Thymus (tissue), 11 donors: Measurements from ENCODE around the gene CMTR2. TPM values are rescaled to one million over a fixed set of nuclear protein-coding genes. Genes with fewer than 3 reads are reported as not detected.

ENCODE experiments used
- DNase-seq, 9 donors: peaks; one replicate each; pipeline ENCODE4 v3.0.0-alpha.2; 2013; ENCODE audit warnings: low spot score in 9 of 9, low read depth in 6 of 9, missing footprints in 1 of 9
- H3K27ac ChIP-seq, 2 donors: one replicate each; pipeline ENCODE4 v1.5.1; 2013; ENCODE audit warnings: control low read depth in 1 of 2, low read depth in 1 of 2, low read length in 1 of 2, mild to moderate bottlenecking in 1 of 2, moderate library complexity in 1 of 2
- H3K27me3 ChIP-seq, 2 donors: one replicate each; pipeline ENCODE4 v1.5.1; 2013; ENCODE audit warnings: low read length in 1 of 2; ENCODE audit not compliant: control insufficient read depth in 2 of 2, insufficient read depth in 1 of 2
- H3K36me3 ChIP-seq, 2 donors: one replicate each; pipeline ENCODE4 v1.5.1; 2013; ENCODE audit warnings: low read length in 1 of 2, mild to moderate bottlenecking in 1 of 2, moderate library complexity in 1 of 2; ENCODE audit not compliant: control insufficient read depth in 2 of 2, insufficient read depth in 2 of 2
- H3K4me1 ChIP-seq, 2 donors: one replicate each; pipeline ENCODE4 v1.5.1; 2013; ENCODE audit warnings: low read length in 2 of 2; ENCODE audit not compliant: control insufficient read depth in 2 of 2, insufficient read depth in 2 of 2
- H3K4me3 ChIP-seq, 2 donors: one replicate each; pipeline ENCODE4 v1.5.1; 2013; ENCODE audit warnings: low read length in 2 of 2, control low read depth in 1 of 2, mild to moderate bottlenecking in 1 of 2
- H3K9me3 ChIP-seq, 2 donors: one replicate each; pipeline ENCODE4 v1.5.1; 2013; ENCODE audit warnings: low read length in 1 of 2, mild to moderate bottlenecking in 1 of 2; ENCODE audit not compliant: control insufficient read depth in 2 of 2, insufficient read depth in 1 of 2
- WGBS: extraction: QIAGEN DNeasy Blood & Tissue Kit; methylation state at CpG from one replicate; pipeline ENCODE4 v1.1.7; 2013; 5-methylcytosine and 5-hydroxymethylcytosine counted together
- polyA plus RNA-seq: library from polyadenylated mRNA; stranded (reverse); fragments of 200-250 nt; gene quantifications from one replicate; pipeline ENCODE4 v1.2.3, GENCODE V29; 2013
- total RNA-seq: library from RNA; stranded (reverse); fragments of 120-200 nt; gene quantifications from one replicate; pipeline ENCODE4 v1.2.4, GENCODE V29; 2013
- donor health status: healthy.

The CMTR2 gene
- total and polyA plus RNA-seq, 2 donors: 17.9 to 24.2 TPM

DNA sequence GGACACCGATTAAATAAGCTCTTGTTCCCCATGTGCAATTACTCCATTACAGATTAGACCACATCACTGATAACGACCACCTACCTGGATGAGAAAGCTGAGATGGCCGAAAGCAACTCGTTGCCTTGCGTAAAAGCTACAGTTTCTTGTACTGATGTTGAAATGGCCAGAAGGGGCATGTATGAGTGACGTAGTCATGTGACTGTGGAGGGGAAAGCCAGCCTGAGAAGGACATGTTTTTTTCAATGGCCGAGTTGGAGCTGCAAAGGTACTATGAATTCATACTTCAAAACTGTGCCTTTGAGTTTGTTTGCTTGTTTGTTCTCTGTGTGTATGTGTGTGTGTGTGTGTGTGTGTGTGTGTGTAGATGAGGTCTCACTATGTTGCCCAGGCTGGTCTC lies 41.7 kb downstream of the CMTR2 start:
- Histone ChIP-seq H3K36me3 (no peaks in the 10 kb centered on the region), H3K27me3 (no peaks in the 10 kb centered on the region), H3K27ac (no peak overlapping the region), H3K4me1 (no peaks in the 10 kb centered on the region), H3K9me3 (no peaks in the 10 kb centered on the region), H3K4me3 (no peak overlapping the region)
- DNase-seq: no peak
- WGBS: 94% methylated on average over 7 of the region's 7 CpGs

DNA sequence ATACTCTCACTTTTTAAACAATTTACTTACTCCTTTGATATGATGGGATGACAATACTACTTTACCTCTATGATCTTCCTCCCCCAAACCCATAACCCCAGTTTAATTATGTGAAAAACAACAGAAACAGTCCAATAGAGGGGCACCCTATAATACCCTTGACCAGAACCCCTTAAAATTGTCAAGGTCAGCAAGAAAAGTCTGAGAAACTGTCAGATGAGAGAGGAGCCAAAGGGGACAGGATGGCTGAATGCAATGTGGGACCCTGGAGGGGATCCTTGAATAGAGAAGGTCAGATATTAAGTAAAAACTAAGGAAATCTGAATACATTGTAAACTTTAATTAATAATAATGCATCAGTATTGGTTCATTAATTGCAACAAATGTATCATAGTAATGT lies 42.9 kb downstream of the CMTR2 start:
- no peak overlapping the region for H3K27ac ChIP-seq
- DNase-seq: no peak
- no peaks in the 10 kb centered on the region for H3K36me3 ChIP-seq
- no peak overlapping the region for H3K4me3 ChIP-seq
- no peaks in the 10 kb centered on the region for H3K27me3 ChIP-seq
- H3K4me1 ChIP-seq: no peaks in the 10 kb centered on the region
- no peaks in the 10 kb centered on the region for H3K9me3 ChIP-seq

DNA sequence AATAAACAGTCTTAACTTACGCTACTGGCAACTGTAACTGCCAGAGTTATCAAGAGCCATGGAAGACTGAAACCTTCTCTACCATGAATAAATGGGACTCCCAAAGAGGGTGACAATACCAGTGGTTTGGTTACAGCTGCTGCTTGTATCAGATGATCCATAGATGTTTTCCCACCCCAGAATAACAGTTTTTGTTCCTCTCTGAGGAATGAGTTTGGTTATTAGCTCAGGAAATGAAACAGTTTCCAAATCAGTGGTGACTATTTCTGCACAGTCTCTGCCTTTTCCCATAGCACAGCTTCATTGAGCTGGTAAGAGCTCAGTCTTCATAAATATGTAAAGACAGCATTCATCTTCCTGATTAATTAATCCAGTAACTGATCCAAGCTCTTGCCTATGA lies 44.7 kb downstream of the CMTR2 start:
- Histone ChIP-seq H3K4me3 (no peak overlapping the region), H3K36me3 (no peaks in the 10 kb centered on the region), H3K4me1 (no peaks in the 10 kb centered on the region), H3K27me3 (no peaks in the 10 kb centered on the region), H3K9me3 (no peaks in the 10 kb centered on the region), H3K27ac (no peak overlapping the region)
- DNase-seq: no peak
- WGBS: 93% methylated on average over 1 of the region's 1 CpG

DNA sequence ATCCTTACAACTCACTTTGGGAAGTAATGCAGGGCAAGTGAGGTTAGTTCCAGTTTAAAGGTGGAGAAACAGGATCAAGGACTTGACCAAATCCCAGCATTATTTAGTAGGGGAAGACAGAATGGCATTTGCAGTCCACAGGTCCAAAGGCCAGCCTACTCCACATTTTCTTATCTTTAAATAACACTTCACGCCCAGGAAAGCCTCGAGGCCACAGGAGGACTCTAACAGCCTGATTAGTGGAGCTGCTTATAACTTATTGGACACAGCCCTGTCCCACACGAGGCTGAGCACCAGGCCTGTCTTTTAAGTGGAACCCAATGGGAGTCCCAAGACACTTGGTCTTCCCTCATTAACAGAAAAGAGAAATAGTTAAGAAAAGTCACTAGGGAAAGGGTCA lies 46.6 kb downstream of the CMTR2 start:
- H3K27ac ChIP-seq: no peak overlapping the region
- H3K4me3 ChIP-seq: no peak overlapping the region
- H3K9me3 ChIP-seq: no peaks in the 10 kb centered on the region
- DNase-seq: no peak
- H3K27me3 ChIP-seq: no peaks in the 10 kb centered on the region
- H3K4me1 ChIP-seq: no peaks in the 10 kb centered on the region
- H3K36me3 ChIP-seq: no peaks in the 10 kb centered on the region
- WGBS: 78% methylated on average over 3 of the region's 3 CpGs

DNA sequence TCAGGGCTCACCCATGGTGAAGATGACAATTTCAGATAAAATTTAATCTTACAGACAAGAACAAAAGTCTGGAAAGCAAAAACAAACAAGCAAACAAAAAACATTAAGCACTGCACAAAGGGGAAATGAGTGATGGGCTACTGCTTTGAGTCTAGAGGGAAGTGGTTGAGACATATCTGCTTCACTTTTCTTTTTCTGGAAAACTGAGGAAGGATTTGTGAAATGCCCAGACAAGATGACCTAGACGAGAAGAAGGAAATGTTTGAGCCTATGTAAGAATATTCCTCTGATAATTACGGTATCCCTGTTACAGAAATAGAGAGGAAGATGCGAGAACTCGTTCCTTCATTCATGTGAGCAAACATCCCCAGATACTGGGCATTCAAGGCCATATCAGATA lies 47.2 kb downstream of the CMTR2 start:
- DNase-seq: no peak
- no peaks in the 10 kb centered on the region for H3K4me1 ChIP-seq
- no peaks in the 10 kb centered on the region for H3K9me3 ChIP-seq
- WGBS: 64% methylated on average over 4 of the region's 4 CpGs
- no peak overlapping the region for H3K27ac ChIP-seq
- no peaks in the 10 kb centered on the region for H3K27me3 ChIP-seq
- no peaks in the 10 kb centered on the region for H3K36me3 ChIP-seq
- H3K4me3 ChIP-seq: no peak overlapping the region

Other genes starting within 250 kb of the CMTR2 start
- 0.33 TPM for gene HYDIN, start 58.7 kb downstream of the CMTR2 start, total RNA-seq
- 0.46 TPM for gene HYDIN, start 58.7 kb downstream of the CMTR2 start, polyA plus RNA-seq
- 0.24 TPM for gene CALB2, start 69.3 kb upstream of the CMTR2 start, total RNA-seq
- gene CALB2, start 69.3 kb upstream of the CMTR2 start, polyA plus RNA-seq: 0.78 TPM
- not detected for gene TLE7, start 152.7 kb upstream of the CMTR2 start, total RNA-seq
- gene TLE7, start 152.7 kb upstream of the CMTR2 start, polyA plus RNA-seq: not detected
- gene ZNF23, start 172.8 kb upstream of the CMTR2 start, total RNA-seq: 5.3 TPM
- gene ZNF23, start 172.8 kb upstream of the CMTR2 start, polyA plus RNA-seq: 13.9 TPM
- gene ZNF19, start 199.9 kb upstream of the CMTR2 start, total RNA-seq: 2.5 TPM
- 3.2 TPM for gene ZNF19, start 199.9 kb upstream of the CMTR2 start, polyA plus RNA-seq
- 0.24 TPM for gene CHST4, start 237.0 kb upstream of the CMTR2 start, total RNA-seq
- 0.34 TPM for gene CHST4, start 237.0 kb upstream of the CMTR2 start, polyA plus RNA-seq